ENCODE measurements around the gene GRK4. TPM values are rescaled to one million over a fixed set of nuclear protein-coding genes. Genes with fewer than 3 reads are reported as not detected.
A peak's percentile ranks its signal among the peaks of the same experiment; 100 is the strongest.

GRK4 gene
- total RNA-seq, 6 donors from 2014 or later, result 3.3 to 10.4 (median 4.7) TPM

DNA sequence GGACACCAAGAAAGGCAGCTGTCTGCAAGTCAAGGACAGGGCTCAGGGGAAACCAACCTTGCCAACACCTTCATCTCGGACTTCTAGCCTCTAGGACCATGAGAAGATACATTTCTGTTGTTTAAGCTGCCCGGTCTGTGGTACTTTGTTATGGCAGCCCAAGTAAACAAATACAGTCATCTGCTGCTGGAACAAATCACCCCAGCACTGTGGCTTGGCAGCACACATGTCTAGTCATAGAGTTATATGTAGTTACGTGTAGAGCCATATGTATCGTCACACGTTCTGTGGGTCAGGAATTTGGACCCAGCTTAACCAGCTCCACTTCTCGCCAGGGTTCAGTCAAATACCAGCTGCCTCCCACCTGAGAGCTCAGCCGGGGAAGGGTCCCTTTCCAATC lies 108.4 kb downstream of the GRK4 start:
- no peak overlapping the region for H3K4me3 ChIP-seq
- H3K4me1 ChIP-seq, result peaks cover 15 to 27% (median 20%) of the 10 kb centered on the region in 4 donors
- 84 to 93% methylated on average over 7 of the region's 7 CpGs for WGBS, 2 donors
- no peak overlapping the region for H3K27ac ChIP-seq
- no peak for DNase-seq
- TF ChIP-seq, protein P1, sequence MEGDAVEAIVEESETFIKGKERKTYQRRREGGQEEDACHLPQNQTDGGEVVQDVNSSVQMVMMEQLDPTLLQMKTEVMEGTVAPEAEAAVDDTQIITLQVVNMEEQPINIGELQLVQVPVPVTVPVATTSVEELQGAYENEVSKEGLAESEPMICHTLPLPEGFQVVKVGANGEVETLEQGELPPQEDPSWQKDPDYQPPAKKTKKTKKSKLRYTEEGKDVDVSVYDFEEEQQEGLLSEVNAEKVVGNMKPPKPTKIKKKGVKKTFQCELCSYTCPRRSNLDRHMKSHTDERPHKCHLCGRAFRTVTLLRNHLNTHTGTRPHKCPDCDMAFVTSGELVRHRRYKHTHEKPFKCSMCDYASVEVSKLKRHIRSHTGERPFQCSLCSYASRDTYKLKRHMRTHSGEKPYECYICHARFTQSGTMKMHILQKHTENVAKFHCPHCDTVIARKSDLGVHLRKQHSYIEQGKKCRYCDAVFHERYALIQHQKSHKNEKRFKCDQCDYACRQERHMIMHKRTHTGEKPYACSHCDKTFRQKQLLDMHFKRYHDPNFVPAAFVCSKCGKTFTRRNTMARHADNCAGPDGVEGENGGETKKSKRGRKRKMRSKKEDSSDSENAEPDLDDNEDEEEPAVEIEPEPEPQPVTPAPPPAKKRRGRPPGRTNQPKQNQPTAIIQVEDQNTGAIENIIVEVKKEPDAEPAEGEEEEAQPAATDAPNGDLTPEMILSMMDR (IDR thresholded peaks at IDR 0.05), result no peak
- TF ChIP-seq POLR2A (IDR thresholded peaks at IDR 0.05), result no peak
- TF ChIP-seq EP300 (IDR thresholded peaks at IDR 0.05), result no peak
- TF ChIP-seq POLR2AphosphoS5 (IDR thresholded peaks at IDR 0.05), result no peak
- ATAC-seq (ENCODE audit: low FRiP score in 2 of 2), result no peak
- no peaks in the 10 kb centered on the region for H3K27me3 ChIP-seq
- no peaks in the 10 kb centered on the region for H3K9me3 ChIP-seq
- no peaks in the 10 kb centered on the region for H3K36me3 ChIP-seq

DNA sequence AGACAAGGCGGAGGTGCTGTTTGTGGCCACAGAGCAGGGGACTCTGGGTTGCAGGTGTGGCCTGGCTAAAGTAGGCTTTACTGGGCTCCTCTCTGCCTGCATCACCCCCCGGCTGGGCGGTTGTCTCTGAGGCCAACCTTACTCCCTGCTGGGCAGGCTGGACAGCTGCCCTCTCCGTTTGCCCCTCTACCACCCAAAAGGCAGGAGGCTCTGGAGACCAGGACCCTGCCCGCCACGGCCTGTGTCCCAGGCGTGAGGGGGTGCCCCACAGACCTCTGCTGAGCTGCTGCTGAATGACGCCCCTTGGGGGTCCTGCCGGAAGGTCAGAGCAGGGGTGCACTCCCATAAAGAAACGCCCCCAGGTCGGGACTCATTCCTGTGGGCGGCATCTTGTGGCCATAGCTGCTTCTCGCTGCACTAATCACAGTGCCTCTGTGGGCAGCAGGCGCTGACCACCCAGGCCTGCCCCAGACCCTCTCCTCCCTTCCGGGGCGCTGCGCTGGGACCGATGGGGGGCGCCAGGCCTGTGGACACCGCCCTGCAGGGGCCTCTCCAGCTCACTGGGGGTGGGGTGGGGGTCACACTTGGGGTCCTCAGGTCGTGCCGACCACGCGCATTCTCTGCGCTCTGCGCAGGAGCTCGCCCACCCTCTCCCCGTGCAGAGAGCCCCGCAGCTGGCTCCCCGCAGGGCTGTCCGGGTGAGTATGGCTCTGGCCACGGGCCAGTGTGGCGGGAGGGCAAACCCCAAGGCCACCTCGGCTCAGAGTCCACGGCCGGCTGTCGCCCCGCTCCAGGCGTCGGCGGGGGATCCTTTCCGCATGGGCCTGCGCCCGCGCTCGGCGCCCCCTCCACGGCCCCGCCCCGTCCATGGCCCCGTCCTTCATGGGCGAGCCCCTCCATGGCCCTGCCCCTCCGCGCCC lies 110.0 kb downstream of the GRK4 start:
- ATAC-seq (ENCODE audit: low FRiP score in 2 of 2), result peak in 1 of 2 donors; percentile 1
- peak overlapping the region; percentile 48 to 93 (median 76) for H3K27ac ChIP-seq

DNA sequence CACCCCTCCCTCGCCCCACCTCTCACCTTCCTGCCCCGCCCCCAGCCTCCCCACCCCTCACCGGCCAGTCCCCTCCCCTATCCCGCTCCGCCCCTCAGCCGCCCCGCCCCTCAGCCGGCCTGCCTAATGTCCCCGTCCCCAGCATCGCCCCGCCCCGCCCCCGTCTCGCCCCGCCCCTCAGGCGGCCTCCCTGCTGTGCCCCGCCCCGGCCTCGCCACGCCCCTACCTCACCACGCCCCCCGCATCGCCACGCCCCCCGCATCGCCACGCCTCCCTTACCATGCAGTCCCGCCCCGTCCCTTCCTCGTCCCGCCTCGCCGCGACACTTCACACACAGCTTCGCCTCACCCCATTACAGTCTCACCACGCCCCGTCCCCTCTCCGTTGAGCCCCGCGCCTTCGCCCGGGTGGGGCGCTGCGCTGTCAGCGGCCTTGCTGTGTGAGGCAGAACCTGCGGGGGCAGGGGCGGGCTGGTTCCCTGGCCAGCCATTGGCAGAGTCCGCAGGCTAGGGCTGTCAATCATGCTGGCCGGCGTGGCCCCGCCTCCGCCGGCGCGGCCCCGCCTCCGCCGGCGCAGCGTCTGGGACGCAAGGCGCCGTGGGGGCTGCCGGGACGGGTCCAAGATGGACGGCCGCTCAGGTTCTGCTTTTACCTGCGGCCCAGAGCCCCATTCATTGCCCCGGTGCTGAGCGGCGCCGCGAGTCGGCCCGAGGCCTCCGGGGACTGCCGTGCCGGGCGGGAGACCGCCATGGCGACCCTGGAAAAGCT lies 110.9 kb downstream of the GRK4 start, which contains the start of the genes HTT and HTT-AS:
Gene HTT, plus strand, starts transcription at position 604 of the 768 bp plus-strand sequence. Its CDS starts 145 bp downstream, at position 749.
Gene HTT-AS, minus strand, starts transcription at position 461 of the 768 bp plus-strand sequence.
- TF ChIP-seq, protein P1 (IDR thresholded peaks at IDR 0.05), result peak in 4 of 6 experiments; percentile 29 to 59 (median 54)
- TF ChIP-seq EP300 (IDR thresholded peaks at IDR 0.05) (no peak), POLR2AphosphoS5 (IDR thresholded peaks at IDR 0.05) (peak; percentile 73 to 79), POLR2A (IDR thresholded peaks at IDR 0.05) (peak in 3 of 4 donors; percentile 59 to 86 (median 86))
- Histone ChIP-seq H3K4me1 (peaks cover 20 to 49% (median 23%) of the 10 kb centered on the region in 4 donors), H3K36me3 (no peaks in the 10 kb centered on the region), H3K27me3 (no peaks in the 10 kb centered on the region), H3K27ac (peak within 1 kb of the TSS; percentile 85 to 96 (median 92)), H3K4me3 (peak within 1 kb of the TSS; percentile 69 to 99 (median 94)), H3K9me3 (no peaks in the 10 kb centered on the region)
- WGBS, 2 donors, result 0 to 1% methylated on average over 14 to 19 of the region's 81 CpGs
- DNase-seq (peak; percentile 97 to 100), ATAC-seq (ENCODE audit: low FRiP score in 2 of 2) (peak; percentile 95 to 97)

More for the DNA sequence above, 110.0 kb downstream of the GRK4 start:
- 35 to 53% methylated on average over 3 to 8 of the region's 54 CpGs for WGBS, 2 donors
- Histone ChIP-seq H3K36me3 (no peaks in the 10 kb centered on the region), H3K4me3 (peak overlapping the region; percentile 43 to 96 (median 81)), H3K4me1 (peaks cover 20 to 40% (median 23%) of the 10 kb centered on the region in 4 donors), H3K9me3 (no peaks in the 10 kb centered on the region), H3K27me3 (no peaks in the 10 kb centered on the region)
- peak in 1 of 4 donors; percentile 38 for TF ChIP-seq POLR2A (IDR thresholded peaks at IDR 0.05)
- peak; percentile 25 to 35 for TF ChIP-seq POLR2AphosphoS5 (IDR thresholded peaks at IDR 0.05)
- TF ChIP-seq EP300 (IDR thresholded peaks at IDR 0.05), result no peak
- TF ChIP-seq, protein P1 (IDR thresholded peaks at IDR 0.05), result no peak
- no peak for DNase-seq

DNA sequence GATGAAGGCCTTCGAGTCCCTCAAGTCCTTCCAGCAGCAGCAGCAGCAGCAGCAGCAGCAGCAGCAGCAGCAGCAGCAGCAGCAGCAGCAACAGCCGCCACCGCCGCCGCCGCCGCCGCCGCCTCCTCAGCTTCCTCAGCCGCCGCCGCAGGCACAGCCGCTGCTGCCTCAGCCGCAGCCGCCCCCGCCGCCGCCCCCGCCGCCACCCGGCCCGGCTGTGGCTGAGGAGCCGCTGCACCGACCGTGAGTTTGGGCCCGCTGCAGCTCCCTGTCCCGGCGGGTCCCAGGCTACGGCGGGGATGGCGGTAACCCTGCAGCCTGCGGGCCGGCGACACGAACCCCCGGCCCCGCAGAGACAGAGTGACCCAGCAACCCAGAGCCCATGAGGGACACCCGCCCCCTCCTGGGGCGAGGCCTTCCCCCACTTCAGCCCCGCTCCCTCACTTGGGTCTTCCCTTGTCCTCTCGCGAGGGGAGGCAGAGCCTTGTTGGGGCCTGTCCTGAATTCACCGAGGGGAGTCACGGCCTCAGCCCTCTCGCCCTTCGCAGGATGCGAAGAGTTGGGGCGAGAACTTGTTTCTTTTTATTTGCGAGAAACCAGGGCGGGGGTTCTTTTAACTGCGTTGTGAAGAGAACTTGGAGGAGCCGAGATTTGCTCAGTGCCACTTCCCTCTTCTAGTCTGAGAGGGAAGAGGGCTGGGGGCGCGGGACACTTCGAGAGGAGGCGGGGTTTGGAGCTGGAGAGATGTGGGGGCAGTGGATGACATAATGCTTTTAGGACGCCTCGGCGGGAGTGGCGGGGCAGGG lies 111.7 kb downstream of the GRK4 start:
- H3K9me3 ChIP-seq, result no peaks in the 10 kb centered on the region
- peak in 3 of 4 donors; percentile 54 to 67 (median 64) for TF ChIP-seq POLR2A (IDR thresholded peaks at IDR 0.05)
- TF ChIP-seq, protein P1 (IDR thresholded peaks at IDR 0.05), result no peak
- no peak for TF ChIP-seq EP300 (IDR thresholded peaks at IDR 0.05)
- peak in 1 of 2 donors; percentile 78 for TF ChIP-seq POLR2AphosphoS5 (IDR thresholded peaks at IDR 0.05)
- H3K36me3 ChIP-seq, result no peaks in the 10 kb centered on the region
- no peaks in the 10 kb centered on the region for H3K27me3 ChIP-seq
- peaks cover 20 to 53% (median 23%) of the 10 kb centered on the region in 4 donors for H3K4me1 ChIP-seq
- 0 to 2% methylated on average over 13 to 29 of the region's 60 CpGs for WGBS, 2 donors
- ATAC-seq (ENCODE audit: low FRiP score in 2 of 2) (peak in 1 of 2 donors; percentile 50), DNase-seq (peak; percentile 80 to 86)
- H3K4me3 ChIP-seq, result peak overlapping the region; percentile 69 to 99 (median 94)
- H3K27ac ChIP-seq, result peak overlapping the region; percentile 85 to 96 (median 92)

All from upper lobe of left lung (tissue), 6 donors.